Activated T-cell treated with anti-CD3 and anti-CD28 coated beads, Interleukin-2, amount 50 U/mL, for 4 hours (primary cell): ENCODE data around the gene KCTD2. TPM values are rescaled to one million over a fixed set of nuclear protein-coding genes. Genes with fewer than 3 reads are reported as not detected.

Experiments used
- ATAC-seq, 2 donors: fragments of 200-7000 bp; cut with Tn5 transposase; one replicate each; pipeline ENCODE4 v1.10.0; 2021
- DNase-seq: peaks from one replicate; pipeline ENCODE4 v3.0.0-alpha.2; 2020
- H3K27me3 Mint-ChIP-seq: one replicate; pipeline ENCODE4 v1.8.0; 2021; ENCODE audit warnings: low read depth, mixed read lengths
- H3K36me3 Mint-ChIP-seq: one replicate; pipeline ENCODE4 v1.8.0; 2022; ENCODE audit warnings: mixed read lengths; ENCODE audit not compliant: insufficient read depth
- H3K4me1 Mint-ChIP-seq: one replicate; pipeline ENCODE4 v1.8.0; 2021; ENCODE audit warnings: low read depth, mixed read lengths
- H3K4me3 Mint-ChIP-seq: one replicate; pipeline ENCODE4 v1.8.0; 2021; ENCODE audit warnings: mild to moderate bottlenecking, moderate library complexity, mixed read lengths
- H3K9me3 Mint-ChIP-seq: one replicate; pipeline ENCODE4 v1.8.0; 2021; ENCODE audit warnings: mixed read lengths
- total RNA-seq, 3 donors: library from RNA; stranded (reverse); gene quantifications; one replicate each; pipeline ENCODE4 v1.2.1, GENCODE V29; 2021

KCTD2 gene
- total RNA-seq, 3 donors from 2014 or later, result 18.5 to 23.9 (median 22.2) TPM

GRCh38 chr17:75086496-75087181, 39.6 kb downstream of the KCTD2 start:
- no peaks in the 10 kb centered on the region for H3K36me3 Mint-ChIP-seq
- no peaks in the 10 kb centered on the region for H3K9me3 Mint-ChIP-seq
- DNase-seq (no peak), ATAC-seq (no peak)
- peaks cover 1% of the 10 kb centered on the region for H3K27me3 Mint-ChIP-seq
- H3K4me1 Mint-ChIP-seq, result peaks cover 47% of the 10 kb centered on the region
- peak overlapping the region; percentile 74 for H3K4me3 Mint-ChIP-seq

- no peaks in the 10 kb centered on the region for H3K9me3 Mint-ChIP-seq
- peak overlapping the region; percentile 74 for H3K4me3 Mint-ChIP-seq
- peaks cover 51% of the 10 kb centered on the region for H3K4me1 Mint-ChIP-seq
- ATAC-seq, result no peak
- H3K27me3 Mint-ChIP-seq, result peaks cover 1% of the 10 kb centered on the region
- no peaks in the 10 kb centered on the region for H3K36me3 Mint-ChIP-seq
- DNase-seq, result no peak
Observed at GRCh38 chr17:75087182-75087557, 40.1 kb downstream of the KCTD2 start.

GRCh38 chr17:75087558-75088453, 40.8 kb downstream of the KCTD2 start, which contains the start of gene SLC16A5:
Gene SLC16A5, plus strand, starts transcription at chr17:75087954. Its CDS starts 5,683 bp downstream, at chr17:75093637.
- DNase-seq, result peak; percentile 23
- Mint-ChIP-seq H3K4me3 (peak within 1 kb of the TSS; percentile 77), H3K36me3 (no peaks in the 10 kb centered on the region), H3K4me1 (peaks cover 51% of the 10 kb centered on the region), H3K9me3 (no peaks in the 10 kb centered on the region), H3K27me3 (peaks cover 1% of the 10 kb centered on the region)
- ATAC-seq, result peak; percentile 65 to 72

- H3K4me3 Mint-ChIP-seq, result peak overlapping the region; percentile 77
- no peak for DNase-seq
- H3K4me1 Mint-ChIP-seq, result peaks cover 50% of the 10 kb centered on the region
- peaks cover 1% of the 10 kb centered on the region for H3K27me3 Mint-ChIP-seq
- peak; percentile 28 to 50 for ATAC-seq
- H3K9me3 Mint-ChIP-seq, result no peaks in the 10 kb centered on the region
- no peaks in the 10 kb centered on the region for H3K36me3 Mint-ChIP-seq
Observed at GRCh38 chr17:75088465-75089417, 41.7 kb downstream of the KCTD2 start.

- peaks cover 43% of the 10 kb centered on the region for H3K4me1 Mint-ChIP-seq
- peaks cover 1% of the 10 kb centered on the region for H3K27me3 Mint-ChIP-seq
- no peak overlapping the region for H3K4me3 Mint-ChIP-seq
- no peaks in the 10 kb centered on the region for H3K36me3 Mint-ChIP-seq
- no peak for DNase-seq
- no peak for ATAC-seq
- H3K9me3 Mint-ChIP-seq, result no peaks in the 10 kb centered on the region
Observed at GRCh38 chr17:75090871-75091854, 44.1 kb downstream of the KCTD2 start.

- DNase-seq, result no peak
- H3K4me3 Mint-ChIP-seq, result no peak overlapping the region
- no peak for ATAC-seq
- peaks cover 37% of the 10 kb centered on the region for H3K4me1 Mint-ChIP-seq
- H3K27me3 Mint-ChIP-seq, result peaks cover 1% of the 10 kb centered on the region
- H3K9me3 Mint-ChIP-seq, result no peaks in the 10 kb centered on the region
- H3K36me3 Mint-ChIP-seq, result no peaks in the 10 kb centered on the region
Observed at GRCh38 chr17:75091855-75092327, 44.9 kb downstream of the KCTD2 start.

- H3K9me3 Mint-ChIP-seq, result no peaks in the 10 kb centered on the region
- peaks cover 27% of the 10 kb centered on the region for H3K4me1 Mint-ChIP-seq
- no peaks in the 10 kb centered on the region for H3K36me3 Mint-ChIP-seq
- ATAC-seq (no peak), DNase-seq (no peak)
- H3K4me3 Mint-ChIP-seq, result no peak overlapping the region
- peaks cover 1% of the 10 kb centered on the region for H3K27me3 Mint-ChIP-seq
Observed at GRCh38 chr17:75093548-75094158, 46.6 kb downstream of the KCTD2 start.

GRCh38 chr17:75094871-75095399, 47.9 kb downstream of the KCTD2 start:
- no peaks in the 10 kb centered on the region for H3K36me3 Mint-ChIP-seq
- H3K9me3 Mint-ChIP-seq, result no peaks in the 10 kb centered on the region
- peaks cover 1% of the 10 kb centered on the region for H3K27me3 Mint-ChIP-seq
- ATAC-seq (no peak), DNase-seq (no peak)
- peaks cover 15% of the 10 kb centered on the region for H3K4me1 Mint-ChIP-seq
- H3K4me3 Mint-ChIP-seq, result no peak overlapping the region

- Mint-ChIP-seq H3K27me3 (peaks cover 1% of the 10 kb centered on the region), H3K4me3 (no peak overlapping the region), H3K9me3 (no peaks in the 10 kb centered on the region), H3K36me3 (no peaks in the 10 kb centered on the region), H3K4me1 (peaks cover 8% of the 10 kb centered on the region)
- DNase-seq (no peak), ATAC-seq (no peak)
Observed at GRCh38 chr17:75096082-75096625, 49.1 kb downstream of the KCTD2 start.

GRCh38 chr17:75097865-75098264, 50.8 kb downstream of the KCTD2 start:
- no peaks in the 10 kb centered on the region for H3K9me3 Mint-ChIP-seq
- H3K4me3 Mint-ChIP-seq, result no peak overlapping the region
- no peak for DNase-seq
- no peaks in the 10 kb centered on the region for H3K4me1 Mint-ChIP-seq
- H3K36me3 Mint-ChIP-seq, result no peaks in the 10 kb centered on the region
- H3K27me3 Mint-ChIP-seq, result no peaks in the 10 kb centered on the region
- no peak for ATAC-seq

- ATAC-seq, result no peak
- H3K27me3 Mint-ChIP-seq, result no peaks in the 10 kb centered on the region
- H3K9me3 Mint-ChIP-seq, result no peaks in the 10 kb centered on the region
- no peaks in the 10 kb centered on the region for H3K4me1 Mint-ChIP-seq
- no peak overlapping the region for H3K4me3 Mint-ChIP-seq
- H3K36me3 Mint-ChIP-seq, result no peaks in the 10 kb centered on the region
- DNase-seq, result no peak
Observed at GRCh38 chr17:75098861-75099260, 51.8 kb downstream of the KCTD2 start.

GRCh38 chr17:75099881-75100595, 53.0 kb downstream of the KCTD2 start:
- ATAC-seq (no peak), DNase-seq (no peak)
- H3K36me3 Mint-ChIP-seq, result no peaks in the 10 kb centered on the region
- H3K27me3 Mint-ChIP-seq, result no peaks in the 10 kb centered on the region
- no peaks in the 10 kb centered on the region for H3K9me3 Mint-ChIP-seq
- H3K4me3 Mint-ChIP-seq, result no peak overlapping the region
- H3K4me1 Mint-ChIP-seq, result no peaks in the 10 kb centered on the region
